Stimulated activated CD4-positive, alpha-beta T cell treated with anti-CD3 and anti-CD28 coated beads, Interleukin-1b, Interleukin-23, amount 100 ng/mL, for 4 hours (primary cell): ENCODE measurements around the gene KRTAP12-2.
A peak's percentile ranks its signal among the peaks of the same experiment; 100 is the strongest.

Source experiments
- DNase-seq, 2 donors: peaks; one replicate each; pipeline ENCODE4 v3.0.0-alpha.2; 2020; ENCODE audit warnings: low read depth in 2 of 2

KRTAP12-2 gene

DNA sequence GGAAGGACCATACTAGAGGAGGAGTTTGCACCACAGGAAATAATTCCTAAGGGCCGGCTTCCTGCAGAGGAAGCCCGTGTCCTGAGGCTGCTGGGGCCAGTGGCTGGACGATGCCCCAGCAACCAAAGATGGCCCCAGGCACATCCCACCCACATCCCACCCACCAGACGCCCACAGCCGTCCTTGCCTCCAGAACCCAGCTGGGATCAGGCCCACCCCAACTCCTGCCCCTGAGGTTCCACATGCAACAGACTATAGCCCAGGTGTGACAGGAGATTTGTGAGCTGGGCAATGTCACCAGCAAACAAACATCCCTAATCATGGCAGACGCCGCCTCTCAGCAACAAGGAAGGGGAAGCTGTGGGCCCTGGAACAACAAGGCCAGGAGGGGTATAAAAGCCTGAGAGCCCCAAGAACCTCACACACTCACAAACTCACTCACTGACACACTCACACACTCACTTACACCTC lies 40.0 kb downstream of the KRTAP12-2 start, which contains the start of gene KRTAP10-9:
Gene KRTAP10-9 (plus strand): TSS at position 421 of the 471 bp plus-strand sequence. CDS start 79 bp downstream, outside the sequence.
- DNase-seq, result no peak

DNA sequence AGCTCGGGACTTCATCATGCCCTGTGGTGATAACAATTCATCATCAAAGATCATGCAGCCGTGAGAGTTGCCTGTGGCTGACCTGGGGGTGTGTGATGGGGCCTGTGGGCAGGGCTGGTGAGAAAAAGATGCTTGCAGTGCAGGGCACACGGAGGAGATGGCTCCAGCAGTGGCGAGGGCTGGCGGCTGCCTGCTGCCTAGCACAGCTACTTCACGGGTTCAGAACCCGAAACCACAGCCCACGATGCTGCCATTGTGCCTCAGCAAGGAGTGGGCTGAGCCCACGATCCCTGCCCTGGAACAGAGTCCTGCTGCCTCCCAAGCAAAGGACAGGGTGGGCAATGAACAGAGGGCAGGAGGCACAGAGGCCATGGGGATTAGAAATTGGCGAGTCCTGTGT lies 40.5 kb downstream of the KRTAP12-2 start:
- no peak for DNase-seq

DNA sequence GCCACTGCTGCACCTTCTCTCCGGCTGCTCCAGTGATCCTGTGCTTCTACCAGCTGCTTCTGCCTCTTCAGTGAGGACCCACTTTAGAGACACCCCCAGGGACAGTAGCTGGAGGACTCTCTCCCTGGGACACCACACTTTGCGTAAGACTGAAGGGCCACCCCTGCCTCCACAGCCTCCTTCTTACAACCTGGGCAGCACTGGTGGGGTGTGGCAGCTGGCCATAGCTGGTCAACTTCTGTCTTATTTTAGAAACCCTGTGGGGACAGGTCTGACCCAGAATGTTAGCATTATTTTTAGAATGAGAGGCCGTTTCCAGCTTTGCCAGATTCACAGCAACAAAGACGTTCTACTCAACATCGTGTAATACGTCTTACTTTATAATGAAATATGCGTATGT lies 41.0 kb downstream of the KRTAP12-2 start:
- no peak for DNase-seq

DNA sequence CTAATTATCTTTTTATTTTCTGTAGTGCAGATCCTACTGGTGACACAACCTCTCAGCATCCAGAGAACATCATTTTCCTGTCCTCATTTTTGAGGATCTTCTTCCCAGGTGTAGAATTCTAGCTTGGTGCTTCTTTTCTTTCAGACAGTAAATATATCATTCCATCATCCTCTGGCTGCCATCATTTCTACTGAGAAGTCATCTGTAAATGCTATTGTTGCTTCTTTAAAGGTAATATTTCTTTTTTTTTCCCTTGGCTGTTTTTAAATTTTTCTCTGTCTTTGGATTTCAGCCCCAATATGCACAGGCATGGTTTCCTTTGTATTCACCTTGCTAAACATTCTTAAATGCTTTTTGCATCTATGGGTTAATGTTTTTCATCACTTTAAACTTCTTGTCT lies 43.2 kb downstream of the KRTAP12-2 start:
- no peak for DNase-seq

DNA sequence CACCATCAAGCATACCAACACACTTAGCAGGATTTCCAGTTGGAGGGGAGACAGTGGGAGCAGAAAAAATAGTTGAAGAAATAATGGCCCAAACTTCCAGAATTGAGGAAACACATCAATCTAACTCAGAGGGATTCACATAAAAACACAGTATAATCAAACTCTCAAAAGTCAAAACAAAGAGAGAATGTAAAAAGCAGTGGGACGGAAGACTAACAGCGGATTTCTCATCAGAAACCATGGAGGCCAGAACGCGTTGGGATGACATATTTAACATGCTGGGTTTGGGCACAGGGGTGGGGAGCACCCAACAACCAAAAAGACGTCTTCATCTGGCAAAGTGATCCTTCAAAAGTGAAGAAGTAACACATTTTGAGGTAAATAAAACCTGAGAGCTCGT lies 46.8 kb downstream of the KRTAP12-2 start:
- DNase-seq, result no peak

DNA sequence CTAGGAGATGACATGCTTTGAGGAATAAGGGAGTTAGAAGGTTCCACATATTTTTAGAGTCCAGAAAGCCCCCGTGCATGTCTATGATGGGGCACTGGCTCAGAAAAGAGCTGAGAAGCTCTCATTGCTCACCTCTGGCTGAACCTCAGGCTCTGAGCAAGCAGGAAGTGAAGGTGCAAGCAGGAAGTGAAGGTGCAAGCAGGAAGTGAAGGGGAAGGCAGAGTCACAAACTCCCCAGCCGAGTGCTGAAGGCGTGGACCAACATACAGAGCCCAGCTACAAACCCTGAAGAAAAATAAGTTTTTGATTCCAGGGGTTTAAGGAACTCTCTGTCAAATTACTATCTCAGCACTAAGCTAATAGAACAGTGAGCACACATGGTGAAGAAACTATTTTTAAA lies 47.8 kb downstream of the KRTAP12-2 start:
- DNase-seq, result peak; percentile 23 to 53

DNA sequence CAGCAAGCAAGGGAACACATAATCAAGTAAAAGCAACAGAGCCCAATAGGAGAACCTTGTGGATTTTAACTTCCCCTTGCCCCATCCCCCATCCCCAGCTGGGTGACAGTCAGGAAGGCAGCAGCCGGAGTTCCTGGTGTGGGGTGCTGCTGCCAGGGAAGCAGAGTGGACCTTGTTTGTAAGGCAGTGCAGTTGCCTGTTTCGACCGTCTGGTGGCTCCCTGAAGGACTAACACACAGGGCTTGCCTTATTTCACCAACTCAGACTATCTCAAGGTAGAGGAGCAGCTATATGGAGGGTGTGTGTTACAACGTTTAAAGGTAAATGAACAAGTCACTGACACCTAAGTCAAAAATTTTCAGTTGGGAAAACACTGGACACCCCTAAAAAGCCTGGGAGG lies 48.2 kb downstream of the KRTAP12-2 start:
- DNase-seq, result no peak

DNA sequence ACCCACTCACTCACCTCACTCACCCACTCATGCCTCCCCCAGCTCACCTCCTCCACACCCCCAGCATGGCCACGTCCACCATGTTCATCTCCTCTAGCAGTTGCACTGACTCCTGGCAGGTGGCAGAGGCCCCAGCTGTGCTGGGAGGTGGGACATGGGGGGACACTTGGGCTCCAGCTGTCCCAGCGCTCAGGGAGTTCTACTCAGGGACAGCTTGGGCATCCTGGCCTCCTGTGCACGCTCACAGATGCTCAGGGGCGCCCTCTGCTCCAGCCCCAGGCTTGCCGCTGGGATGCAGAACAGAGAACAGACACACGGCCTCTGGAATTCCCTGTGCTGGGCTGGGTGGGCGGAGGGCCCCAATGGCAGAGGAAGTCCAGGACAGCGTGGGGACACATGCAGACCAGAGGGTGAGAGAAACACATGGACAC lies 49.6 kb downstream of the KRTAP12-2 start:
- no peak for DNase-seq

DNA sequence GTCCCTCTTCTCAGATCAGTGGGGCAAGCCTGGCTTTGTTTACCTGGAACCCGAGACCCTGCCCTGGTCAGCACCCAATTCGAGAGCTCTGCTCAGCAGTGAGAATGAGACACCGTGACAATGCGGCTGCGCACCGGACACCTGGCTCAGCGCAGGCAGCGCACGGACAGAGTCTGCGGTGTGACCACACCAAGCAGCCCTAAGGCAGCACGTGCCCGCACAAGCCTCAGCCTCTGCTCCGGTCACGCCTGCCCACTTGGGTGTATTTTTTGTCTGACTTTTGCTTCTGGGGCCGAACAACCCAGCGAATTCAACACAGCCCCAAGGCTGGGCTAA lies 50.2 kb downstream of the KRTAP12-2 start:
- no peak for DNase-seq
